Thyroid gland (tissue), 4 donors: Measurements from ENCODE around the gene MGMT. TPM values are rescaled to one million over a fixed set of nuclear protein-coding genes. Genes with fewer than 3 reads are reported as not detected.

ENCODE experiments used
- DNase-seq, 2 donors: peaks; one replicate each; pipeline ENCODE4 v3.0.0-alpha.2; 2019
- H3K27ac ChIP-seq, 3 donors: fragments of 200-600 bp; sonication (generic); 1 replicate in 2 of 3; 2 replicates in 1 of 3; pipeline ENCODE4 v1.5.1; 2016 to 2019; ENCODE audit warnings: mild to moderate bottlenecking in 1 of 3, moderate library complexity in 1 of 3
- H3K27me3 ChIP-seq: fragments of 200-600 bp; sonication (generic); one replicate; pipeline ENCODE4 v1.5.1; 2019
- H3K36me3 ChIP-seq, 2 donors: fragments of 200-600 bp; sonication (generic); one replicate each; pipeline ENCODE4 v1.5.1; 2016 to 2019
- H3K4me1 ChIP-seq, 2 donors: fragments of 200-600 bp; sonication (generic); one replicate each; pipeline ENCODE4 v1.5.1; 2017 to 2019
- H3K4me3 ChIP-seq, 3 donors: fragments of 200-600 bp; sonication (generic); replicated peaks in 1 of 3; 1 replicate in 2 of 3; 2 replicates in 1 of 3; pipeline ENCODE4 v1.5.1; 2016; ENCODE audit warnings: mild to moderate bottlenecking in 1 of 3
- H3K9me3 ChIP-seq: fragments of 200-600 bp; sonication (generic); one replicate; pipeline ENCODE4 v1.5.1; 2017
- POLR2A ChIP-seq, 2 donors: fragments of 450-650 bp; IDR thresholded peaks; one replicate each; pipeline ENCODE4 v1.6.1; 2017; ENCODE audit warnings: antibody characterized with exemption in 2 of 2, mild to moderate bottlenecking in 2 of 2, moderate library complexity in 1 of 2
- WGBS, 2 donors: methylation state at CpG; one replicate each; pipeline ENCODE4 v1.1.5; 2017; 5-methylcytosine and 5-hydroxymethylcytosine counted together
- intact Hi-C: fragments of 100-400 bp; cut with DNase I; formaldehyde crosslinking; loops from one replicate; pipeline ENCODE4 v1.15.1; 2023
- total RNA-seq, 4 donors: library from RNA; depleted of rRNA; stranded (reverse); fragments of >200 nt; gene quantifications; one replicate each; pipeline ENCODE4 v1.2.3, GENCODE V29; 2016
- TF ChIP-seq, protein P1 (sequence below), 6 experiments: fragments of 200-600 bp in 3 of 6; fragments of 450-650 bp in 3 of 6; sonication (generic) in 3 of 6; IDR thresholded peaks; one replicate each; pipeline ENCODE4 v1.5.1; 2016 to 2019; ENCODE audit warnings: antibody characterized with exemption in 6 of 6, mild to moderate bottlenecking in 2 of 6, inconsistent platforms in 1 of 6, moderate library complexity in 1 of 6

MGMT gene
- total RNA-seq, 4 donors from 2014 or later: 17.6 to 48.7 (median 30.7) TPM

DNA sequence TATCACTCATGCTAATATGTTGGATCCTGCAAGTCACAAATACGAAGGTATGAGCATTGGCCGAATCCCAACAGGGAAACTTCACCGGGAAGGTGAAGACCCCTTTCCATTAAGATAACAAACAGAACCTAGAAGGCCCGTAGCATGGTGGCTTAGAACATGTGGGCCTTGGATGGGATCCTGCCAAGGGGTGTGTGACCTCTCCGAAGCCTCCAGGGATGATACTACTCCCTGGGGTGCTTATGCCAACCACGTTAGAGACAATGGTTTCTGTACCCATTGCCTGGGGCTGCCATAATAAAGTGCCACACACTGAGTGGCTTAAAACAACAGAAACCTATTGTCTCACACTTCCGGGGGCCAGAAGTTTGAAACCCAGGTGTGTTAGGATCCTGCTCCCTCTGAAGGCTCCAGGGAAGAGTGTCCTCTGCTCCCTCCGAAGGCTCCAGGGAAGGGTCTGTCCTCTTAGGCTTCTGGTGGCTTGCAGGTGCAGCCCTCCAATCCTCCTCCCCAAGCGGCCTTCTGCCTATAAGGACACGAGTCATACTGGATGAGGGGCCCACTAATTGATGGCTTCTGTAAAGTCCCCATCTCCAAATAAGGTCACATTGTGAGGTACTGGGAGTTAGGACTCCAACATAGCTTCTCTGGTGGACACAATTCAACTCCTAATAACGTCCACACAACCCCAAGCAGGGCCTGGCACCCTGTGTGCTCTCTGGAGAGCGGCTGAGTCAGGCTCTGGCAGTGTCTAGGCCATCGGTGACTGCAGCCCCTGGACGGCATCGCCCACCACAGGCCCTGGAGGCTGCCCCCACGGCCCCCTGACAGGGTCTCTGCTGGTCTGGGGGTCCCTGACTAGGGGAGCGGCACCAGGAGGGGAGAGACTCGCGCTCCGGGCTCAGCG is 992 bp upstream of the MGMT start:
- H3K27ac ChIP-seq: peak overlapping the region; percentile 19 to 67 (median 55)
- intact Hi-C loops: no loop called here
- H3K27me3 ChIP-seq: no peaks in the 10 kb centered on the region
- peaks cover 11 to 12% of the 10 kb centered on the region in 2 donors for H3K4me1 ChIP-seq
- no peak for DNase-seq
- TF ChIP-seq POLR2A (IDR thresholded peaks at IDR 0.05): no peak
- TF ChIP-seq, protein P1, sequence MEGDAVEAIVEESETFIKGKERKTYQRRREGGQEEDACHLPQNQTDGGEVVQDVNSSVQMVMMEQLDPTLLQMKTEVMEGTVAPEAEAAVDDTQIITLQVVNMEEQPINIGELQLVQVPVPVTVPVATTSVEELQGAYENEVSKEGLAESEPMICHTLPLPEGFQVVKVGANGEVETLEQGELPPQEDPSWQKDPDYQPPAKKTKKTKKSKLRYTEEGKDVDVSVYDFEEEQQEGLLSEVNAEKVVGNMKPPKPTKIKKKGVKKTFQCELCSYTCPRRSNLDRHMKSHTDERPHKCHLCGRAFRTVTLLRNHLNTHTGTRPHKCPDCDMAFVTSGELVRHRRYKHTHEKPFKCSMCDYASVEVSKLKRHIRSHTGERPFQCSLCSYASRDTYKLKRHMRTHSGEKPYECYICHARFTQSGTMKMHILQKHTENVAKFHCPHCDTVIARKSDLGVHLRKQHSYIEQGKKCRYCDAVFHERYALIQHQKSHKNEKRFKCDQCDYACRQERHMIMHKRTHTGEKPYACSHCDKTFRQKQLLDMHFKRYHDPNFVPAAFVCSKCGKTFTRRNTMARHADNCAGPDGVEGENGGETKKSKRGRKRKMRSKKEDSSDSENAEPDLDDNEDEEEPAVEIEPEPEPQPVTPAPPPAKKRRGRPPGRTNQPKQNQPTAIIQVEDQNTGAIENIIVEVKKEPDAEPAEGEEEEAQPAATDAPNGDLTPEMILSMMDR (IDR thresholded peaks at IDR 0.05): no peak
- 93 to 97% methylated on average over 9 to 14 of the region's 21 CpGs for WGBS, 2 donors
- peak overlapping the region; percentile 13 to 74 (median 14) for H3K4me3 ChIP-seq
- H3K36me3 ChIP-seq: no peaks in the 10 kb centered on the region
- H3K9me3 ChIP-seq: no peaks in the 10 kb centered on the region

DNA sequence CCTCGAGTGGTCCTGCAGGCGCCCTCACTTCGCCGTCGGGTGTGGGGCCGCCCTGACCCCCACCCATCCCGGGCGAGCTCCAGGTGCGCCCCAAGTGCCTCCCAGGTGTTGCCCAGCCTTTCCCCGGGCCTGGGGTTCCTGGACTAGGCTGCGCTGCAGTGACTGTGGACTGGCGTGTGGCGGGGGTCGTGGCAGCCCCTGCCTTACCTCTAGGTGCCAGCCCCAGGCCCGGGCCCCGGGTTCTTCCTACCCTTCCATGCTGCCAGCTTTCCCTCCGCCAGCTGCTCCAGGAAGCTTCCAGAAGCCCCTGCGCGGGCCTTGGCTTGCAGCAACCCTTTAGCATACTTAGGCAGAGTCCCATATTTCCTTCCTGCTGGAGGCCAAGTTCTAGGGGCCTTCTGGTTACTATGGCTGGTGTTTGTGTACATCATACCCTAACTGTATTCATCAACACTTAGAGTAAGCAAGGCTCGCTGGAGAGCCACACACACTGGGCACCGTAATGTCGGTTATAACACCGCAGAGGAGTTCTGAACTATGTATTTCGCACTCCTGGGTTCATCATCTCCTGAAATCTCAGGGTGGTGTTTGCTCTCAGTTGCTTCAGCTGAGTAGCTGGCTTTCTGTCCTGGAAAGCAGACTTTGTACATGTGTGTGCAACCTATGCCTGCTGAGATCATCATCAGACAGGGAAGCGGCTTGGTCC is 471 bp downstream of the MGMT start:
- peaks cover 11 to 12% of the 10 kb centered on the region in 2 donors for H3K4me1 ChIP-seq
- no peaks in the 10 kb centered on the region for H3K27me3 ChIP-seq
- no peaks in the 10 kb centered on the region for H3K36me3 ChIP-seq
- WGBS, 2 donors: 64 to 91% methylated on average over 6 to 11 of the region's 25 CpGs
- peak overlapping the region; percentile 62 to 86 (median 80) for H3K27ac ChIP-seq
- intact Hi-C loops: no loop called here
- no peaks in the 10 kb centered on the region for H3K9me3 ChIP-seq
- peak overlapping the region; percentile 57 to 84 (median 74) for H3K4me3 ChIP-seq
- peak; percentile 5 to 29 for DNase-seq
- TF ChIP-seq, protein P1 (IDR thresholded peaks at IDR 0.05): no peak
- TF ChIP-seq POLR2A (IDR thresholded peaks at IDR 0.05): no peak

DNA sequence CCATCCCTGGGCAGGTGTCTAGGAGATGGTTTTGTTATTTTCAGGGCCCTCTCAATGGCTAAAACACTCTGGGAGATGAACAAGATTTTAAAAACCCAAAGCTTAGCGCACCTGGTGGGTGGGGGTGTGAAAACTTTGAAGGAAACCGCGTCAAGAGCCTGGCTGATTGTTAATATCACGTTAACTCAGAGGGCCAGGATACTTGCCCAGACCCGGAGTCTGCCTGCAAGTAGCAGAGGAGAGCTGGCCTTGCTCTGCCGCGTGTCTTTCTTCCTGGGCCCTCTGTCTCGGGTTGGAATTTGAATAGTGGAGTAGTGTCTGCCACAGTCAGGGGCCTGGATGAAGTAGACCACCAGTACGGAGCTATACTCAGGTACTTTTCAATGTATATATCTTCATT is 1.1 kb downstream of the MGMT start:
- H3K36me3 ChIP-seq: no peaks in the 10 kb centered on the region
- intact Hi-C loops: no loop called here
- WGBS, 2 donors: 94 to 97% methylated on average over 9 of the region's 9 CpGs
- H3K27ac ChIP-seq: no peak overlapping the region
- no peaks in the 10 kb centered on the region for H3K27me3 ChIP-seq
- no peak for DNase-seq
- H3K4me1 ChIP-seq: peaks cover 11 to 12% of the 10 kb centered on the region in 2 donors
- H3K4me3 ChIP-seq: no peak overlapping the region
- no peaks in the 10 kb centered on the region for H3K9me3 ChIP-seq
- TF ChIP-seq, protein P1 (IDR thresholded peaks at IDR 0.05): no peak
- no peak for TF ChIP-seq POLR2A (IDR thresholded peaks at IDR 0.05)

DNA sequence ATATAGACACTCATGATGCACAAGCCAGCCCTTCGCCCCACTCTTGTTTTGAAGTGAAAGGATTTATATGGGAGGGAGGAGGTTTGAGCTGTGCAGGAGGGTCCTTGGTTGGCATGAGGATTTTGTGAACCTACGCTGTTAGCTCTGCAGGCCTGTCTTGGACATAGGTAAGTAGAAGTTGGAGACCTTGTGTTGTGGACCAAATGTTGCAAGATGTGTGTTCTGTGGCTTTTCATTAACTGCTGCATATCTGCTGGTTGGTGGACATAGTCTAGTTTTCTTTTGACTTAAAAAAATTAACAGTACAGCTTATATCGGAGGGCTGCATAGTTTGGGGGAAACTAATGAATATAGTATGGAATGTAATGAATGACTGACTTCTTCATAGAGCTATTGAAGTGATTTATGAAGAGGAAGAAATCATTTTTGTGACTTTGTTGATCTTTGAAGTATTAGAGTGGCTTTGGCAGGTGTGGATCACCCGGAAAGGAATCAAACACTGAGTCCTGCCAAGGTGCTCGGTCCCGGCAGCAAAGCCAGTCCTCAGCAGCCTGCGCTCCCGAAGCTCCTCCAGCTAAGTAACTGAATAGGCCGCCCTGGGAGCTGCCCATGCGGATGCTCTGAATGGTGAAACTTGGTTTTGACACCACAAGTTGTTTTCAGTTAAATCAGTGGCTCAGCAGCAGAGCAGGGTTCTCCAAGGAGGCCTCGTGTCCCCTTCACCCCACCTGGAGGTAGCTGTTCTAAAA is 3.2 kb downstream of the MGMT start:
- H3K27ac ChIP-seq: no peak overlapping the region
- no peak for DNase-seq
- no peak overlapping the region for H3K4me3 ChIP-seq
- H3K36me3 ChIP-seq: no peaks in the 10 kb centered on the region
- no peaks in the 10 kb centered on the region for H3K9me3 ChIP-seq
- peaks cover 12% of the 10 kb centered on the region in 2 donors for H3K4me1 ChIP-seq
- intact Hi-C loops: no loop called here
- WGBS, 2 donors: 67 to 81% methylated on average over 11 of the region's 11 CpGs
- no peak for TF ChIP-seq POLR2A (IDR thresholded peaks at IDR 0.05)
- TF ChIP-seq, protein P1 (IDR thresholded peaks at IDR 0.05): no peak
- H3K27me3 ChIP-seq: no peaks in the 10 kb centered on the region
